ENCODE data around the gene TRPM3. TPM values are rescaled to one million over a fixed set of nuclear protein-coding genes. Genes with fewer than 3 reads are reported as not detected.

The TRPM3 gene
- polyA plus RNA-seq, 6 donors from 2014 or later: not detected

GRCh38 chr9:70563431-70564204 lies 557.8 kb downstream of the TRPM3 start:
- Mint-ChIP-seq H3K27ac (peak overlapping the region; percentile 48 to 95 (median 86)), H3K9me3 (no peaks in the 10 kb centered on the region), H3K4me1 (peaks cover 18 to 31% (median 23%) of the 10 kb centered on the region in 3 donors), H3K27me3 (no peaks in the 10 kb centered on the region), H3K36me3 (no peaks in the 10 kb centered on the region), H3K4me3 (peak overlapping the region; percentile 6 to 82 (median 66))
- ATAC-seq (ENCODE audit: low read depth in 2 of 2) (peak; percentile 94), DNase-seq (peak; percentile 48)

- Mint-ChIP-seq H3K4me1 (peaks cover 18 to 35% (median 28%) of the 10 kb centered on the region in 3 donors), H3K27ac (peak overlapping the region in 5 of 6 donors; percentile 48 to 95 (median 84)), H3K36me3 (no peaks in the 10 kb centered on the region), H3K9me3 (no peaks in the 10 kb centered on the region), H3K4me3 (peak overlapping the region in 5 of 8 donors; percentile 28 to 81 (median 69)), H3K27me3 (no peaks in the 10 kb centered on the region)
- ATAC-seq (ENCODE audit: low read depth in 2 of 2) (no peak), DNase-seq (no peak)
Observed at GRCh38 chr9:70563010-70563409, 558.4 kb downstream of the TRPM3 start.

GRCh38 chr9:70561786-70562395 lies 559.5 kb downstream of the TRPM3 start:
- DNase-seq (no peak), ATAC-seq (ENCODE audit: low read depth in 2 of 2) (no peak)
- H3K4me1 Mint-ChIP-seq: peaks cover 18 to 43% (median 33%) of the 10 kb centered on the region in 3 donors
- no peaks in the 10 kb centered on the region for H3K27me3 Mint-ChIP-seq
- no peaks in the 10 kb centered on the region for H3K9me3 Mint-ChIP-seq
- H3K36me3 Mint-ChIP-seq: no peaks in the 10 kb centered on the region
- H3K27ac Mint-ChIP-seq: no peak overlapping the region
- H3K4me3 Mint-ChIP-seq: no peak overlapping the region

GRCh38 chr9:70561111-70561510 lies 560.3 kb downstream of the TRPM3 start:
- no peaks in the 10 kb centered on the region for H3K27me3 Mint-ChIP-seq
- no peak overlapping the region for H3K27ac Mint-ChIP-seq
- no peaks in the 10 kb centered on the region for H3K9me3 Mint-ChIP-seq
- no peak for ATAC-seq (ENCODE audit: low read depth in 2 of 2)
- no peak overlapping the region for H3K4me3 Mint-ChIP-seq
- H3K4me1 Mint-ChIP-seq: peaks cover 18 to 43% (median 33%) of the 10 kb centered on the region in 3 donors
- no peak for DNase-seq
- no peaks in the 10 kb centered on the region for H3K36me3 Mint-ChIP-seq

- Mint-ChIP-seq H3K36me3 (no peaks in the 10 kb centered on the region), H3K27ac (no peak overlapping the region), H3K4me3 (no peak overlapping the region), H3K4me1 (peaks cover 18 to 30% (median 25%) of the 10 kb centered on the region in 3 donors), H3K27me3 (no peaks in the 10 kb centered on the region), H3K9me3 (no peaks in the 10 kb centered on the region)
- DNase-seq (no peak), ATAC-seq (ENCODE audit: low read depth in 2 of 2) (no peak)
Observed at GRCh38 chr9:70559102-70559501, 562.3 kb downstream of the TRPM3 start.

GRCh38 chr9:70557661-70558369 lies 563.6 kb downstream of the TRPM3 start:
- peaks cover 5 to 17% (median 12%) of the 10 kb centered on the region in 3 donors for H3K4me1 Mint-ChIP-seq
- no peaks in the 10 kb centered on the region for H3K9me3 Mint-ChIP-seq
- ATAC-seq (ENCODE audit: low read depth in 2 of 2) (peak; percentile 61 to 80), DNase-seq (peak; percentile 11)
- H3K27me3 Mint-ChIP-seq: no peaks in the 10 kb centered on the region
- peak overlapping the region in 3 of 6 donors; percentile 7 to 69 (median 14) for H3K27ac Mint-ChIP-seq
- no peak overlapping the region for H3K4me3 Mint-ChIP-seq
- H3K36me3 Mint-ChIP-seq: no peaks in the 10 kb centered on the region

- ATAC-seq (ENCODE audit: low read depth in 2 of 2): no peak
- no peaks in the 10 kb centered on the region for H3K27me3 Mint-ChIP-seq
- no peaks in the 10 kb centered on the region for H3K9me3 Mint-ChIP-seq
- peaks cover 4 to 12% (median 10%) of the 10 kb centered on the region in 3 donors for H3K4me1 Mint-ChIP-seq
- no peak overlapping the region for H3K27ac Mint-ChIP-seq
- H3K4me3 Mint-ChIP-seq: no peak overlapping the region
- no peaks in the 10 kb centered on the region for H3K36me3 Mint-ChIP-seq
- no peak for DNase-seq
Observed at GRCh38 chr9:70556771-70557170, 564.6 kb downstream of the TRPM3 start.

- Mint-ChIP-seq H3K36me3 (no peaks in the 10 kb centered on the region), H3K9me3 (no peaks in the 10 kb centered on the region), H3K4me1 (peaks cover 4 to 12% (median 10%) of the 10 kb centered on the region in 3 donors), H3K27ac (peak overlapping the region in 1 of 6 donors; percentile 14), H3K27me3 (no peaks in the 10 kb centered on the region), H3K4me3 (no peak overlapping the region)
- ATAC-seq (ENCODE audit: low read depth in 2 of 2) (no peak), DNase-seq (no peak)
Observed at GRCh38 chr9:70554881-70555280, 566.5 kb downstream of the TRPM3 start.

GRCh38 chr9:70553707-70554673 lies 567.4 kb downstream of the TRPM3 start:
- Mint-ChIP-seq H3K9me3 (no peaks in the 10 kb centered on the region), H3K27ac (no peak overlapping the region), H3K36me3 (no peaks in the 10 kb centered on the region), H3K4me3 (peak overlapping the region in 1 of 8 donors; percentile 29), H3K4me1 (peaks cover 4 to 12% (median 10%) of the 10 kb centered on the region in 3 donors), H3K27me3 (no peaks in the 10 kb centered on the region)
- DNase-seq (no peak), ATAC-seq (ENCODE audit: low read depth in 2 of 2) (no peak)

GRCh38 chr9:70552561-70552960 lies 568.9 kb downstream of the TRPM3 start:
- no peak for DNase-seq
- Mint-ChIP-seq H3K27ac (no peak overlapping the region), H3K4me1 (peaks cover under 1 to 4% (median 3%) of the 10 kb centered on the region in 3 donors), H3K9me3 (no peaks in the 10 kb centered on the region), H3K27me3 (no peaks in the 10 kb centered on the region), H3K4me3 (no peak overlapping the region), H3K36me3 (no peaks in the 10 kb centered on the region)
- ATAC-seq (ENCODE audit: low read depth in 2 of 2): no peak

GRCh38 chr9:70551801-70552200 lies 569.6 kb downstream of the TRPM3 start:
- Mint-ChIP-seq H3K9me3 (no peaks in the 10 kb centered on the region), H3K27ac (no peak overlapping the region), H3K36me3 (no peaks in the 10 kb centered on the region), H3K4me1 (peaks cover 0 to 4% (median 0%) of the 10 kb centered on the region in 3 donors), H3K27me3 (no peaks in the 10 kb centered on the region), H3K4me3 (no peak overlapping the region)
- DNase-seq (no peak), ATAC-seq (ENCODE audit: low read depth in 2 of 2) (no peak)

- Mint-ChIP-seq H3K27me3 (no peaks in the 10 kb centered on the region), H3K4me1 (peaks cover 0 to 4% (median 0%) of the 10 kb centered on the region in 3 donors), H3K36me3 (no peaks in the 10 kb centered on the region), H3K9me3 (no peaks in the 10 kb centered on the region), H3K27ac (no peak overlapping the region), H3K4me3 (no peak overlapping the region)
- ATAC-seq (ENCODE audit: low read depth in 2 of 2) (no peak), DNase-seq (no peak)
Observed at GRCh38 chr9:70551396-70551795, 570.0 kb downstream of the TRPM3 start.

- no peak overlapping the region for H3K27ac Mint-ChIP-seq
- ATAC-seq (ENCODE audit: low read depth in 2 of 2) (no peak), DNase-seq (no peak)
- no peaks in the 10 kb centered on the region for H3K9me3 Mint-ChIP-seq
- no peak overlapping the region for H3K4me3 Mint-ChIP-seq
- H3K36me3 Mint-ChIP-seq: no peaks in the 10 kb centered on the region
- no peaks in the 10 kb centered on the region for H3K27me3 Mint-ChIP-seq
- H3K4me1 Mint-ChIP-seq: no peaks in the 10 kb centered on the region
Observed at GRCh38 chr9:70549926-70550325, 571.5 kb downstream of the TRPM3 start.
